ENCODE measurements around the gene SELENBP1.

The SELENBP1 gene

DNA sequence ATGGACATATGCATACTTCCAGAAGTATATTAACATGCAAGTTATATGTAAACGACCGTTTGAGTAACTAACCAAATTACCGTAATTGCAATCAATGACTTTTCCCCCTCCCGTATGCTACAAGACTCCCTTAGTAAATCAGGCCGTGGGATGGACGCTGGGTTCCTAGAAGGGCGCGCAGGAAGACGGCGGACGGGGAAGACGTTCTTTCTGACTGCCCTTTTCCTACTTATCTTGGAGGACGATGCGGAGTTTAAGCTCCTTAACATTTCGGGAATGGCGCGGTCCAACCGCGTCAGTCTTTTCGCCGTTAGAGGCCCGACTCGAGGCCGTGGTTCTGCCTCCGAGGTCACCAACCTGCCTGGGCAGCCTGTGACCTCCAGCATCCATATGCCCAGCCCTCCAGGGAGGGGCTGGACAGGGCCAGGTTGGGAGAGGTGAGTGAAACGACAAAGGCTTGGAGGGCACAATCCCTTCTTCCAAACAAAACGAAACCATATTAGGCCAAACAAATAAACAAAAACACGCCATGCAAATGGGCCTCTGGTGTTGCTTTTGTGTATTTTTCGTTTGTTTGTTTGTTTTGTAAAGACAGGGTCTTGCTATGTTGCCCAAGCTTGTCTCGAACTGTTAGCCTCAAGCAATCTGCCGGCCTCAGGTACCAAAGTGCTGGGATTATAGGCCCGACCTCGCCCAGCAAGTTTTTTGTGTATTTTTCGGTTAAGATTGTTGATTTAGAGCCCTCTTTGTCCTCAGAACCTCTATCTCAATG is 44.4 kb downstream of the SELENBP1 start:
- peaks cover 28% of the 10 kb centered on the region for H3K4me1 ChIP-seq (ENCODE audit: control insufficient read depth, low read length)
- H3K27me3 ChIP-seq (ENCODE audit: control insufficient read depth, low read length): no peaks in the 10 kb centered on the region
- no peaks in the 10 kb centered on the region for H3F3A ChIP-seq (ENCODE audit: control insufficient read depth, insufficient read depth)
- TF ChIP-seq EZH2phosphoT487 (IDR thresholded peaks at IDR 0.05; ENCODE audit: borderline replicate concordance, low read length): no peak
- TF ChIP-seq, protein P1, sequence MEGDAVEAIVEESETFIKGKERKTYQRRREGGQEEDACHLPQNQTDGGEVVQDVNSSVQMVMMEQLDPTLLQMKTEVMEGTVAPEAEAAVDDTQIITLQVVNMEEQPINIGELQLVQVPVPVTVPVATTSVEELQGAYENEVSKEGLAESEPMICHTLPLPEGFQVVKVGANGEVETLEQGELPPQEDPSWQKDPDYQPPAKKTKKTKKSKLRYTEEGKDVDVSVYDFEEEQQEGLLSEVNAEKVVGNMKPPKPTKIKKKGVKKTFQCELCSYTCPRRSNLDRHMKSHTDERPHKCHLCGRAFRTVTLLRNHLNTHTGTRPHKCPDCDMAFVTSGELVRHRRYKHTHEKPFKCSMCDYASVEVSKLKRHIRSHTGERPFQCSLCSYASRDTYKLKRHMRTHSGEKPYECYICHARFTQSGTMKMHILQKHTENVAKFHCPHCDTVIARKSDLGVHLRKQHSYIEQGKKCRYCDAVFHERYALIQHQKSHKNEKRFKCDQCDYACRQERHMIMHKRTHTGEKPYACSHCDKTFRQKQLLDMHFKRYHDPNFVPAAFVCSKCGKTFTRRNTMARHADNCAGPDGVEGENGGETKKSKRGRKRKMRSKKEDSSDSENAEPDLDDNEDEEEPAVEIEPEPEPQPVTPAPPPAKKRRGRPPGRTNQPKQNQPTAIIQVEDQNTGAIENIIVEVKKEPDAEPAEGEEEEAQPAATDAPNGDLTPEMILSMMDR (IDR thresholded peaks at IDR 0.05; ENCODE audit: low read depth, low read length, poor library complexity, severe bottlenecking): no peak
- H4K20me1 ChIP-seq (ENCODE audit: control insufficient read depth, insufficient read depth, low read depth, low read length): no peaks in the 10 kb centered on the region
- peaks cover 25% of the 10 kb centered on the region for H3K36me3 ChIP-seq (ENCODE audit: control insufficient read depth, low read length)
- no peaks in the 10 kb centered on the region for H3K9me3 ChIP-seq (ENCODE audit: control insufficient read depth, insufficient read depth, low read length)
- H3K4me2 ChIP-seq (ENCODE audit: low read length): peak overlapping the region; percentile 99
- peak overlapping the region; percentile 93 for H3K4me3 ChIP-seq (ENCODE audit: low read length)
- no peaks in the 10 kb centered on the region for H3K9me2 ChIP-seq (replicated peaks; ENCODE audit: control insufficient read depth, low read length)
- H3K27ac ChIP-seq (ENCODE audit: low read depth, low read length): peak overlapping the region; percentile 71; the same call in 1 of the 2 replicates
- H3K79me2 ChIP-seq (ENCODE audit: control insufficient read depth, low read length): peaks cover 35% of the 10 kb centered on the region

DNA sequence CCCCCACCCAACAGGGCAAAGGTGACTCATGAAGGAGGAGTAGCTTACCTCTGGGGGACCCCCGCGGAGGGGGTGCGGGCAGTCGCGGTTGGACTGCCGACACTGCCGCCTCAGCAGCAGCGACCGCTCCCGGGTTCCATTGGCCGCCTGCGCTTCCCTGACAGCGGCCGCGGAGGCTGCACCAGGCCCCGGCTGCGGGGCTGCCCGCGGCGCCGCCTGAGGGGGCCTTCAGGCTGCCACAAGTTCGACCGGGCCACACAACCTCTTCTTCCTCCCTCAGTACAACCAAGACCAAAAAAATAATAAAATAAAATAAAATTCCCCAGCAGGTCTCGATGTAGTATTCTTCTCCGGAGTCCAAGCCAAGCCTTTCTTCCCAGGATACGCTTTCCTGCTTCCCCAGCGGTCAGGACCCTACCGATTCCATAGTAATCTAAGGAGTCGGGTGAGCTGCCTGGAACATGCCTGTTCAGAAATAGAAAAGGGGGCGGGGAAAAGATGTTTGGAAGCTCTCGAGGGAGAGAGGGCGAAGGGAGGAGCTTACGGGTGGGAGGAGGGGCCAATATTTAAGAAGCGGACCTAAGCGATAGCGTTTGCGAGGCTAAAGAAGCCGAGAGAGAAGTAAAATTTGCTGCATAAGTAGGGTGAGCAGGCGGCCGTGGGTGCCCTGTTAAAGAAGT is 45.1 kb downstream of the SELENBP1 start, which contains the start of gene PI4KB:
Gene PI4KB, minus strand, starts transcription at position 194 of the 680 bp plus-strand sequence. CDS start 10,935 bp downstream, outside the sequence.
- Histone ChIP-seq H3K27ac (ENCODE audit: low read depth, low read length) (peak within 1 kb of the TSS; percentile 71), H3K27me3 (ENCODE audit: control insufficient read depth, low read length) (no peaks in the 10 kb centered on the region), H3K36me3 (ENCODE audit: control insufficient read depth, low read length) (peaks cover 28% of the 10 kb centered on the region), H3K79me2 (ENCODE audit: control insufficient read depth, low read length) (peaks cover 35% of the 10 kb centered on the region), H3F3A (ENCODE audit: control insufficient read depth, insufficient read depth) (no peaks in the 10 kb centered on the region), H3K9me3 (ENCODE audit: control insufficient read depth, insufficient read depth, low read length) (no peaks in the 10 kb centered on the region), H3K4me1 (ENCODE audit: control insufficient read depth, low read length) (peaks cover 28% of the 10 kb centered on the region), H3K9me2 (replicated peaks; ENCODE audit: control insufficient read depth, low read length) (no peaks in the 10 kb centered on the region), H3K4me3 (ENCODE audit: low read length) (peak within 1 kb of the TSS; percentile 93), H4K20me1 (ENCODE audit: control insufficient read depth, insufficient read depth, low read depth, low read length) (no peaks in the 10 kb centered on the region), H3K4me2 (ENCODE audit: low read length) (peak within 1 kb of the TSS; percentile 99)
- TF ChIP-seq, protein P1 (IDR thresholded peaks at IDR 0.05; ENCODE audit: low read depth, low read length, poor library complexity, severe bottlenecking): no peak
- no peak for TF ChIP-seq EZH2phosphoT487 (IDR thresholded peaks at IDR 0.05; ENCODE audit: borderline replicate concordance, low read length)

GRCh38 chr1:151326619-151327222 is 45.8 kb downstream of the SELENBP1 start:
- Histone ChIP-seq H3K27me3 (ENCODE audit: control insufficient read depth, low read length) (no peaks in the 10 kb centered on the region), H3K9me2 (replicated peaks; ENCODE audit: control insufficient read depth, low read length) (no peaks in the 10 kb centered on the region), H3K4me2 (ENCODE audit: low read length) (peak overlapping the region; percentile 99), H3K79me2 (ENCODE audit: control insufficient read depth, low read length) (peaks cover 38% of the 10 kb centered on the region), H3K36me3 (ENCODE audit: control insufficient read depth, low read length) (peaks cover 32% of the 10 kb centered on the region), H3K4me1 (ENCODE audit: control insufficient read depth, low read length) (peaks cover 28% of the 10 kb centered on the region), H3K4me3 (ENCODE audit: low read length) (peak overlapping the region; percentile 93), H3K27ac (ENCODE audit: low read depth, low read length) (peak overlapping the region; percentile 71; the same call in 1 of the 2 replicates), H3F3A (ENCODE audit: control insufficient read depth, insufficient read depth) (no peaks in the 10 kb centered on the region), H3K9me3 (ENCODE audit: control insufficient read depth, insufficient read depth, low read length) (no peaks in the 10 kb centered on the region), H4K20me1 (ENCODE audit: control insufficient read depth, insufficient read depth, low read depth, low read length) (no peaks in the 10 kb centered on the region)
- TF ChIP-seq, protein P1 (IDR thresholded peaks at IDR 0.05; ENCODE audit: low read depth, low read length, poor library complexity, severe bottlenecking): no peak
- no peak for TF ChIP-seq EZH2phosphoT487 (IDR thresholded peaks at IDR 0.05; ENCODE audit: borderline replicate concordance, low read length)

Data from DOHH2 (cell line).